Fibroblast of mammary gland (primary cell): ENCODE measurements around the gene LMAN1.
A peak's percentile ranks its signal among the peaks of the same experiment; 100 is the strongest.

Experiments used
- DNase-seq: peaks from one replicate; pipeline ENCODE4 v3.0.0-alpha.2; 2010; ENCODE audit warnings: low read depth
- H3K4me3 ChIP-seq: 2 replicates; pipeline ENCODE4 v1.5.1; 2011; ENCODE audit warnings: low read depth, mild to moderate bottlenecking, low read length, moderate library complexity; ENCODE audit not compliant: control insufficient read depth
- CTCF ChIP-seq: conservative IDR thresholded peaks from 2 replicates; pipeline ENCODE4 v1.5.1; 2011; ENCODE audit warnings: low read depth, low read length, inconsistent platforms; ENCODE audit not compliant: control insufficient read depth, insufficient read depth

The LMAN1 gene

GRCh38 chr18:59328683-59329082, 30.4 kb downstream of the LMAN1 start:
- H3K4me3 ChIP-seq = no peak overlapping the region
- no peak for DNase-seq
- TF ChIP-seq CTCF = no peak

DNA sequence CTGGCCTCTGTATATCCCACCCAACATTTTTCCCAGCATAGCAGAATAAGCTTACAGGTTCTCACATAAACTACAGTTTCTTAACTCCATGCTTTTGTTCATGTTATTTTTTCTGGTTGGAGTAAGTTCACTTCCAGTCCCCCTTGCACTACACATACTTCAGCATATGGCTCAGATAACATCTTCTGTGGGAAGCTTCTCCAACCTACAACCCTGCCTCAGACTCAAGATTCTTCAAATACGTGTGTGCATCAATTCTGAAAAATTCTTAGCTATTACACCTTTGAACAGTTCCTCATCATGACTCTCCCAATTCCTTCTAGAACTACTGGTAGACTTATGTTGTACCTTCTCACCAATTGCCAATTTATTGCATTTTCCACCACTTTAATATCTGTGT, 33.1 kb downstream of the LMAN1 start:
- H3K4me3 ChIP-seq = no peak overlapping the region
- no peak for TF ChIP-seq CTCF
- DNase-seq = no peak

DNA sequence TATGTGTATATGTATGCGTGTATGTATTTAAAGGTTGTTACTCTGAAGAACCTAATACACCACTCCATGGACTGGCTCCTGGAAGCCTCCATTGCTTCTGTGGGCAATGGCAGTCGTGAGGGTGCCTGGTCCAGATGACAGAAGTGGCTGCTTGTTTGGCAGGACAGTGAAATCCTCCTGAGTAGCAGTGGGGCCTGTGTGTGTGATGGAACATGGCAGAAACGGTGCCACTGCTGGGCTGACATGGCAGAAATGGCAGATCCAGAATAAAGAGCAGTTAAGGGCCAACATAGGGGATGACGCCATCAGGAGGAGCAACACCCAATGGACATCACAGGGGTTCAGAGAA, 34.5 kb downstream of the LMAN1 start:
- DNase-seq = no peak
- no peak for TF ChIP-seq CTCF
- no peak overlapping the region for H3K4me3 ChIP-seq

DNA sequence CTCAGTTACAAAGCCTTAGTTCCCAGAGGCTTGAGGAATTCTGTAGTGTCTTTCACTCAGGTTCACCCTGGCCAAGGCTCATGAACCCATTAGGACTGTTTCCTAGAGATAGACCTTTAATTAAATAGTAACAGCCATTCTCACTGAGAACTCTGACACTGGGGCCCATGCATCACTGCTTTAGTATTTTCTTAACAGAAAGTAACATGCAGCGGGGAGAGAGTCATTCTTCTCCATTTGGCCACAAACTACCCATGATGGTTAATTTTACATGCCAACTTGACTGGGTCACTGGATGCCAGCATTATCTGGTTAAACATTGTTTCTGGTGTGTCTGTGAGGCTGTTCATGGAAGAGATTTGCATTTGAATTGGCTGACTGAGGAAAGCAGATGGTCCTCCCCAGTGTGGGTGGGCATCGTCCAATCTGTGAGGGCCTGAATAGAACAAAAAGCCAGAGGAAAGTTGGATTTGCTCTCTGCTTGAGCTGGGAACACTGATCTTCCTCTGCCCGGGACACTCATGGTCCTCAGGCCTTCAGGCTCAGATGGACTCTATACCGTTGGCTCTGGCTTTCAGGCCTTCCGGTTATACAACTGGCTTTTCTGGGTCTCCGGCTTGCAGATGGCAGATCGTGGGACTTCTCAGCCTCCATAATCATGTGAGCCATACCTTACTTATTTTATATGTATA, 35.0 kb downstream of the LMAN1 start:
- TF ChIP-seq CTCF = no peak
- DNase-seq = peak; percentile 13

GRCh38 chr18:59318460-59319050, 40.5 kb downstream of the LMAN1 start, which contains the start of gene CPLX4:
Gene CPLX4 (minus strand): TSS chr18:59318649. CDS start chr18:59318462, 187 bp downstream.
- no peak for TF ChIP-seq CTCF
- no peak within 1 kb of the TSS for H3K4me3 ChIP-seq
- no peak for DNase-seq

More for the DNA sequence above, 35.0 kb downstream of the LMAN1 start:
- no peak overlapping the region for H3K4me3 ChIP-seq

GRCh38 chr18:59311631-59312030, 47.4 kb downstream of the LMAN1 start:
- no peak overlapping the region for H3K4me3 ChIP-seq
- no peak for TF ChIP-seq CTCF
- DNase-seq = peak; percentile 45
